HepG2 (cell line): ENCODE results near the gene AAR2. TPM values are rescaled to one million over a fixed set of nuclear protein-coding genes. Genes with fewer than 3 reads are reported as not detected.

Source experiments
- BCL6 ChIP-seq: IDR thresholded peaks from 2 replicates; pipeline ENCODE4 v1.6.1; 2016; ENCODE audit warnings: missing genetic modification reagents, missing compliant biosample characterization
- DNMT3B ChIP-seq: conservative IDR thresholded peaks from 2 replicates; pipeline ENCODE4 v1.6.1; 2016; ENCODE audit warnings: missing biosample characterization, control low read depth
- DR1 ChIP-seq: sonication (generic); formaldehyde crosslinking; IDR thresholded peaks from 2 replicates; pipeline ENCODE4 v1.8.0; 2021; ENCODE audit warnings: mild to moderate bottlenecking, missing genetic modification reagents, inconsistent platforms
- FOXO4 ChIP-seq: sonication (generic); formaldehyde crosslinking; conservative IDR thresholded peaks from 2 replicates; pipeline ENCODE4 v1.8.1; 2023; ENCODE audit warnings: missing genetic modification reagents
- IRF2 ChIP-seq: IDR thresholded peaks from 2 replicates; pipeline ENCODE4 v1.6.1; 2018; ENCODE audit warnings: missing genetic modification reagents, missing compliant biosample characterization
- JUN ChIP-seq: sonication (generic); formaldehyde crosslinking; IDR thresholded peaks from 2 replicates; pipeline ENCODE4 v1.4.0; 2020; ENCODE audit warnings: mild to moderate bottlenecking, missing genetic modification reagents
- RAD21 ChIP-seq: fragments of 450-650 bp; formaldehyde crosslinking; IDR thresholded peaks from 2 replicates; pipeline ENCODE4 v1.5.0; 2020; ENCODE audit warnings: mild to moderate bottlenecking
- YEATS4 ChIP-seq: sonication (generic); formaldehyde crosslinking; IDR thresholded peaks from 2 replicates; pipeline ENCODE4 v1.4.0; 2020; ENCODE audit warnings: missing genetic modification reagents, borderline replicate concordance
- ZBTB38 ChIP-seq: sonication (generic); formaldehyde crosslinking; IDR thresholded peaks from 2 replicates; pipeline ENCODE4 v1.5.1; 2020; ENCODE audit warnings: mild to moderate bottlenecking, missing genetic modification reagents
- ZFX ChIP-seq: sonication (generic); formaldehyde crosslinking; IDR thresholded peaks from 2 replicates; pipeline ENCODE4 v1.4.0; 2020; ENCODE audit warnings: mild to moderate bottlenecking, low read depth, missing genetic modification reagents, moderate library complexity
- ZFYVE20 ChIP-seq: sonication (generic); formaldehyde crosslinking; IDR thresholded peaks from 2 replicates; pipeline ENCODE4 v1.8.0; 2023; ENCODE audit warnings: low read depth, mild to moderate bottlenecking, moderate library complexity, missing genetic modification reagents, borderline replicate concordance
- ZMYM2 ChIP-seq: sonication (generic); formaldehyde crosslinking; IDR thresholded peaks from 2 replicates; pipeline ENCODE4 v1.8.0; 2022; ENCODE audit warnings: mild to moderate bottlenecking, missing genetic modification reagents
- ZNF609 ChIP-seq: sonication (generic); formaldehyde crosslinking; IDR thresholded peaks from 2 replicates; pipeline ENCODE4 v1.4.0; 2020; ENCODE audit warnings: mild to moderate bottlenecking, missing genetic modification reagents, borderline replicate concordance
- polyA plus RNA-seq, 8 experiments: library from polyadenylated mRNA; depleted of rRNA in 3 of 8; stranded (reverse) in 7 of 8; unstranded in 1 of 8; fragments of >200 nt; fragmentation: Illumina TruSeq in 4 of 8; extraction: Trizol in 4 of 8; gene quantifications; 2 replicates each; pipeline versions ENCODE4 v1.2.1 to v1.2.3, GENCODE V29; 2011 to 2016; ENCODE audit warnings: low read depth in 4 of 8, missing spikeins in 1 of 8, mixed read lengths in 1 of 8; ENCODE audit not compliant: insufficient read depth in 1 of 8
- total RNA-seq, 5 experiments: library from RNA; depleted of rRNA; stranded (reverse); fragments of >200 nt; fragmentation: Illumina TruSeq; extraction: Trizol; gene quantifications; 2 replicates each; pipeline ENCODE4 v1.2.3, GENCODE V29; 2016; ENCODE audit warnings: low read depth in 1 of 5
- TF ChIP-seq, protein P1 (sequence below): sonication (generic); formaldehyde crosslinking; IDR thresholded peaks from 2 replicates; pipeline ENCODE4 v1.5.0; 2020; ENCODE audit warnings: missing genetic modification reagents, mild to moderate bottlenecking, borderline replicate concordance
- TF ChIP-seq, protein P2 (sequence below): IDR thresholded peaks from 2 replicates; pipeline ENCODE4 v1.6.1; 2018; ENCODE audit warnings: missing genetic modification reagents

The AAR2 gene
- total and polyA plus RNA-seq, 2 of the 13 experiments (the other 11 are each of a cell fraction or from before 2014, with no cell fraction given) = 45.2 to 46.2 TPM

DNA sequence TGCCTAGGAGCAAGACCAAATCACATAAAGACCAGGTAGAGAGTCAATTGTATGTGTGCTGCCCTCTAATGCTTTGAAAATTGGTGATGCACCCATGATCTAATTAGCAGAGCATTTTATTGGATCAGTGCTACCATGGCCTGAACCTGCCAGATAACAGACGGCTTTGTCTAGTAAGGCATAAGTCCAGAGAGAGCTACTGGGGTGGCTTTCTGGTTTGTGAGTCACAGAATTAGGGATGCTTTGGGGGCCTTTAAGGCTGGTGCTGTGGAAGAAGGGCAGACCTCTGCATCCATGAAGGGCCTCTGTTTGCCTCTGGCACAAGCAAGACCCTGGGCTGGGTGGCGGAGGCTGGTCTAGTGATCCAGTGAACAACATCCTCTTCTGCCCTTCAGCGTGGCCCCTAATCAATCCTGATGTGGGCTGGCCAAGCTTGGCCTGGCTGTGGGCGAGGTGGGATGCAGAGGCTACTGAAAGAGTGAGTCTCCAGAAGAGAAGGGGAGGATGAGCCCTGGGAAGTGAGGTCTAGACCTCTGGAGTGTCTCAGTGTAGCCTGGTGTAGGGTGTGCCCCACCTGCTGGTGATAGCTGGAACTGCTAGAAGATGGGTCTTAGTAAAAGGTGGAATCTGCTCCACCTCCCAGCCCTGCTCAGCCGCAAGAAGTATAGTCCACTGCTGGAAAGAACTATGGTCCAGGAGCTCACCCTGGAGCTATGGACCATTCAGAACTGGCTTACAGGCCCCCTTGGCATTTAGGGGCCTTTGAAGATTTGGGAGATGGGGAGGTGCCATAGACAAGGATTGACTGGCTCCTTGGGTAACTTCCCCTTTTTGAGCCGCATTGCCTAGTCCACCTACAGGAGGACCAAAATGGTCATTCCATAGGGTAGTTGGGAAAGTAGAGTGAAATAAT is 36.7 kb upstream of the AAR2 start (continued):
- TF ChIP-seq ZNF609 (CRISPR knock-in tag) (0 out of 2 replicates have a peak, but pooled peaks have one; percentile 27), YEATS4 (no peak), ZBTB38 (CRISPR knock-in tag) (peak; percentile 77), ZFYVE20 (CRISPR knock-in tag) (no peak), DNMT3B (CRISPR knock-in tag) (peak; percentile 52; the same call in 1 of the 2 replicates), ZMYM2 (CRISPR knock-in tag) (no peak), FOXO4 (CRISPR knock-in tag) (0 out of 2 replicates have a peak, but pooled peaks have one; percentile 60), ZFX (CRISPR knock-in tag) (peak; percentile 33; the same call in 1 of the 2 replicates), IRF2 (CRISPR knock-in tag) (peak; percentile 80), DR1 (CRISPR knock-in tag) (no peak), BCL6 (CRISPR knock-in tag) (peak; percentile 23; the same call in 1 of the 2 replicates), JUN (CRISPR knock-in tag) (peak; percentile 51; the same call in 1 of the 2 replicates), RAD21 (CRISPR knock-in tag) (peak; percentile 98)
- TF ChIP-seq, protein P1, sequence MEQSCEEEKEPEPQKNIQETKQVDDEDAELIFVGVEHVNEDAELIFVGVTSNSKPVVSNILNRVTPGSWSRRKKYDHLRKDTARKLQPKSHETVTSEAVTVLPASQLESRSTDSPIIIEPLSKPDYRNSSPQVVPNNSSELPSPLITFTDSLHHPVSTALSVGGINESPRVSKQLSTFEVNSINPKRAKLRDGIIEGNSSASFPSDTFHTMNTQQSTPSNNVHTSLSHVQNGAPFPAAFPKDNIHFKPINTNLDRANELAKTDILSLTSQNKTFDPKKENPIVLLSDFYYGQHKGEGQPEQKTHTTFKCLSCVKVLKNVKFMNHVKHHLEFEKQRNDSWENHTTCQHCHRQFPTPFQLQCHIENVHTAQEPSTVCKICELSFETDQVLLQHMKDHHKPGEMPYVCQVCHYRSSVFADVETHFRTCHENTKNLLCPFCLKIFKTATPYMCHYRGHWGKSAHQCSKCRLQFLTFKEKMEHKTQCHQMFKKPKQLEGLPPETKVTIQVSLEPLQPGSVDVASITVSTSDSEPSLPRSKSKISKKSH (CRISPR knock-in tag) = peak; percentile 88
- TF ChIP-seq, protein P2, sequence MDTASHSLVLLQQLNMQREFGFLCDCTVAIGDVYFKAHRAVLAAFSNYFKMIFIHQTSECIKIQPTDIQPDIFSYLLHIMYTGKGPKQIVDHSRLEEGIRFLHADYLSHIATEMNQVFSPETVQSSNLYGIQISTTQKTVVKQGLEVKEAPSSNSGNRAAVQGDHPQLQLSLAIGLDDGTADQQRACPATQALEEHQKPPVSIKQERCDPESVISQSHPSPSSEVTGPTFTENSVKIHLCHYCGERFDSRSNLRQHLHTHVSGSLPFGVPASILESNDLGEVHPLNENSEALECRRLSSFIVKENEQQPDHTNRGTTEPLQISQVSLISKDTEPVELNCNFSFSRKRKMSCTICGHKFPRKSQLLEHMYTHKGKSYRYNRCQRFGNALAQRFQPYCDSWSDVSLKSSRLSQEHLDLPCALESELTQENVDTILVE (CRISPR knock-in tag) = peak; percentile 86
